OCI-LY1 (cell line): ENCODE data around the gene BDNF.

ENCODE experiments used
- H2AFZ ChIP-seq: fragments of 200-600 bp; sonication (generic), shearing (Covaris generic); 2 replicates; pipeline ENCODE4 v1.6.0; 2014; ENCODE audit warnings: antibody characterized with exemption, mild to moderate bottlenecking, low read length
- H3F3A ChIP-seq: fragments of 200-600 bp; sonication (generic), shearing (Covaris generic); 2 replicates; pipeline ENCODE4 v1.6.0; 2014; ENCODE audit warnings: mild to moderate bottlenecking, antibody characterized with exemption, low read length, moderate library complexity; ENCODE audit not compliant: insufficient read depth
- H3K27ac ChIP-seq: fragments of 200-600 bp; sonication (generic); 2 replicates; pipeline ENCODE4 v1.5.1; 2014; ENCODE audit warnings: low read length, mixed run types, mild to moderate bottlenecking, low read depth; ENCODE audit not compliant: poor library complexity, severe bottlenecking
- H3K27me3 ChIP-seq: fragments of 200-600 bp; sonication (generic); 2 replicates; pipeline ENCODE4 v1.6.0; 2014; ENCODE audit warnings: antibody characterized with exemption, mild to moderate bottlenecking, low read length, moderate library complexity; ENCODE audit not compliant: insufficient read depth
- H3K36me3 ChIP-seq: fragments of 200-600 bp; sonication (generic); 2 replicates; pipeline ENCODE4 v1.6.1; 2014; ENCODE audit warnings: mild to moderate bottlenecking, antibody characterized with exemption, low read length, moderate library complexity, mixed read lengths; ENCODE audit not compliant: insufficient read depth
- H3K4me1 ChIP-seq: fragments of 200-600 bp; sonication (generic); 2 replicates; pipeline ENCODE4 v1.5.1; 2014; ENCODE audit warnings: mild to moderate bottlenecking, low read length, moderate library complexity; ENCODE audit not compliant: insufficient read depth, severe bottlenecking
- H3K4me2 ChIP-seq: fragments of 200-600 bp; sonication (generic), shearing (Covaris generic); 2 replicates; pipeline ENCODE4 v1.6.1; 2014; ENCODE audit warnings: low read length
- H3K4me3 ChIP-seq: fragments of 200-600 bp; sonication (generic); 2 replicates; pipeline ENCODE4 v1.5.1; 2014; ENCODE audit warnings: low read length, low read depth, mild to moderate bottlenecking, mixed read lengths; ENCODE audit not compliant: poor library complexity, severe bottlenecking
- H3K79me2 ChIP-seq: fragments of 200-600 bp; shearing (Covaris generic); 2 replicates; pipeline ENCODE4 v1.6.1; 2016; ENCODE audit warnings: mixed run types, low read length, mixed read lengths; ENCODE audit not compliant: insufficient read depth
- H3K9ac ChIP-seq: fragments of 200-600 bp; sonication (generic), shearing (Covaris generic); 2 replicates; pipeline ENCODE4 v1.6.1; 2014; ENCODE audit warnings: mild to moderate bottlenecking, low read length, mixed read lengths
- H3K9me2 ChIP-seq: fragments of 200-600 bp; sonication (generic), shearing (Covaris generic); 2 replicates; pipeline ENCODE4 v1.6.1; 2014; ENCODE audit warnings: low read depth, mild to moderate bottlenecking, low read length, mixed read lengths
- H3K9me3 ChIP-seq: fragments of 200-600 bp; shearing (Covaris generic); 2 replicates; pipeline ENCODE4 v1.6.1; 2014; ENCODE audit warnings: low read length, mixed read lengths
- H4K20me1 ChIP-seq: fragments of 200-600 bp; sonication (generic), shearing (Covaris generic); 2 replicates; pipeline ENCODE4 v1.6.0; 2016; ENCODE audit warnings: mild to moderate bottlenecking, low read length; ENCODE audit not compliant: insufficient read depth
- CTCF ChIP-seq: fragments of 200-600 bp; sonication (generic), shearing (Covaris generic); IDR thresholded peaks from 2 replicates; pipeline ENCODE4 v1.5.1; 2017; ENCODE audit warnings: mild to moderate bottlenecking, antibody characterized with exemption, low read length, moderate library complexity, mixed read lengths
- EZH2 ChIP-seq: fragments of 200-600 bp; sonication (generic), shearing (Covaris generic); IDR thresholded peaks from 2 replicates; pipeline ENCODE4 v1.8.0; 2017; ENCODE audit warnings: borderline replicate concordance, mixed run types, mild to moderate bottlenecking, antibody characterized with exemption, low read length, moderate library complexity, mixed read lengths

Gene BDNF

GRCh38 chr11:27702811-27703210 is 2.6 kb upstream of the BDNF start:
- Histone ChIP-seq H2AFZ (no peak overlapping the region), H3K4me3 (no peak overlapping the region), H3K36me3 (no peaks in the 10 kb centered on the region), H3K27ac (no peak overlapping the region), H3K4me2 (no peak overlapping the region), H3K9ac (no peak overlapping the region), H3K9me3 (no peaks in the 10 kb centered on the region), H4K20me1 (no peaks in the 10 kb centered on the region), H3K4me1 (peaks cover 5% of the 10 kb centered on the region), H3K9me2 (no peaks in the 10 kb centered on the region), H3K27me3 (peaks cover 5% of the 10 kb centered on the region; the same call in 1 of the 2 replicates), H3K79me2 (no peaks in the 10 kb centered on the region), H3F3A (no peaks in the 10 kb centered on the region)
- TF ChIP-seq EZH2 (no peak), CTCF (no peak)

- no peaks in the 10 kb centered on the region for H4K20me1 ChIP-seq
- no peak overlapping the region for H3K9ac ChIP-seq
- H2AFZ ChIP-seq: no peak overlapping the region
- H3K4me2 ChIP-seq: peak overlapping the region; percentile 33; the same call in 1 of the 2 replicates
- no peaks in the 10 kb centered on the region for H3K9me2 ChIP-seq
- peak overlapping the region; percentile 23 for H3K4me3 ChIP-seq
- no peaks in the 10 kb centered on the region for H3F3A ChIP-seq
- H3K9me3 ChIP-seq: no peaks in the 10 kb centered on the region
- no peaks in the 10 kb centered on the region for H3K36me3 ChIP-seq
- TF ChIP-seq EZH2 (no peak), CTCF (peak; percentile 17; the same call in 1 of the 2 replicates)
- H3K27me3 ChIP-seq: peaks cover 5% of the 10 kb centered on the region; the same call in 1 of the 2 replicates
- H3K79me2 ChIP-seq: no peaks in the 10 kb centered on the region
- H3K27ac ChIP-seq: no peak overlapping the region
- peaks cover 5% of the 10 kb centered on the region for H3K4me1 ChIP-seq
Observed at GRCh38 chr11:27701355-27702105, 1.3 kb upstream of the BDNF start.

- H3F3A ChIP-seq: no peaks in the 10 kb centered on the region
- no peaks in the 10 kb centered on the region for H3K9me3 ChIP-seq
- TF ChIP-seq CTCF: no peak
- no peak for TF ChIP-seq EZH2
- no peak overlapping the region for H3K9ac ChIP-seq
- H3K36me3 ChIP-seq: no peaks in the 10 kb centered on the region
- no peaks in the 10 kb centered on the region for H3K79me2 ChIP-seq
- H3K9me2 ChIP-seq: no peaks in the 10 kb centered on the region
- H2AFZ ChIP-seq: no peak overlapping the region
- H3K4me3 ChIP-seq: no peak overlapping the region
- no peak overlapping the region; the same call in 1 of the 2 replicates for H3K4me2 ChIP-seq
- H3K27ac ChIP-seq: no peak overlapping the region
- H4K20me1 ChIP-seq: no peaks in the 10 kb centered on the region
- H3K27me3 ChIP-seq: peaks cover 5% of the 10 kb centered on the region; the same call in 1 of the 2 replicates
- peaks cover 5% of the 10 kb centered on the region for H3K4me1 ChIP-seq
Observed at GRCh38 chr11:27699926-27700350, 317 bp downstream of the BDNF start.
